ENCODE measurements around the gene DPP6.

DPP6 gene

DNA sequence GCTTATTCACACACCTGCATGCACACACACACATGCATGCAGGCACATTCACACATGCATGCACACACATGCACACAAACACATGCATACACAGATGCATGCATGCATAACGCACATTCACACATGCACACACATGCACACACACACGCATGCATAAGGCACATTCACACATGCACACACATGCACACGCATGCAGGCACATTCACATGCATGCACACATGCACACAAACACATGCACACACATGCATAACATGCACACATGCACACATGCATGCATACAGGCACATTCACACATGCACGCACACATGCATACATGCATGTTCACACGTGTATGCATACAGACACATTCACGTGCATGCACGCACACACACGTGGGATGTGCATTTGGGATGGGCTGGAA, 784.9 kb downstream of the DPP6 start:
- no peaks in the 10 kb centered on the region for H3K36me3 ChIP-seq (ENCODE audit: control insufficient read depth, insufficient read depth, low read length)
- H3K9me3 ChIP-seq (ENCODE audit: control insufficient read depth, low read length): no peaks in the 10 kb centered on the region
- no peak overlapping the region for H3K27ac ChIP-seq (ENCODE audit: insufficient read depth, low read depth, low read length, poor library complexity, severe bottlenecking)
- no peak overlapping the region for H3K4me3 ChIP-seq (ENCODE audit: insufficient read depth, low read depth, low read length)
- H3K27me3 ChIP-seq (ENCODE audit: control insufficient read depth, insufficient read depth, low read length, poor library complexity, severe bottlenecking): no peaks in the 10 kb centered on the region
- WGBS, 2 experiments: 93 to 96% methylated on average over 8 of the region's 8 CpGs
- H3K4me1 ChIP-seq (ENCODE audit: control insufficient read depth, insufficient read depth, low read length): no peaks in the 10 kb centered on the region

DNA sequence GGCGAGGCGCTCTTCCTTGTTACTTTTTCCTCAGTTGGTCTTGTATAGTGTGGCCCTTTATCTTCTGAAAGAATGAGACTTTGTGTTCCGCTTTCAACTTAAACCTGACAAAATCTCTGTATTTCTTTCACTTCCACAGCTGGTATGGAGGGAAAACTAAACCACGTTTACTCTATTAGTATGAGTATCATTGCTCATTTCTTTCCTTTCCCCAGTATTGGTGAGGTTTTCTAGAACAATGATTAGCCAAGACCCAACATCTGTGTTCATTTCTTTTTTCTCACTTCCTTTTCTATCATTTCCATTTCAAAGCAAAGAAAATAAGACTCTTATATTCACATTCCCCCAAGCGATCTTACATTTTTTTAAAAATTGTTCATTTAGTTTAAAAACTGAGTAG, 785.4 kb downstream of the DPP6 start:
- no peak overlapping the region for H3K27ac ChIP-seq (ENCODE audit: insufficient read depth, low read depth, low read length, poor library complexity, severe bottlenecking)
- H3K9me3 ChIP-seq (ENCODE audit: control insufficient read depth, low read length): no peaks in the 10 kb centered on the region
- WGBS, 2 experiments: 88 to 94% methylated on average over 5 of the region's 5 CpGs
- H3K4me1 ChIP-seq (ENCODE audit: control insufficient read depth, insufficient read depth, low read length): peaks cover 5% of the 10 kb centered on the region
- H3K27me3 ChIP-seq (ENCODE audit: control insufficient read depth, insufficient read depth, low read length, poor library complexity, severe bottlenecking): no peaks in the 10 kb centered on the region
- H3K36me3 ChIP-seq (ENCODE audit: control insufficient read depth, insufficient read depth, low read length): no peaks in the 10 kb centered on the region
- H3K4me3 ChIP-seq (ENCODE audit: insufficient read depth, low read depth, low read length): no peak overlapping the region

DNA sequence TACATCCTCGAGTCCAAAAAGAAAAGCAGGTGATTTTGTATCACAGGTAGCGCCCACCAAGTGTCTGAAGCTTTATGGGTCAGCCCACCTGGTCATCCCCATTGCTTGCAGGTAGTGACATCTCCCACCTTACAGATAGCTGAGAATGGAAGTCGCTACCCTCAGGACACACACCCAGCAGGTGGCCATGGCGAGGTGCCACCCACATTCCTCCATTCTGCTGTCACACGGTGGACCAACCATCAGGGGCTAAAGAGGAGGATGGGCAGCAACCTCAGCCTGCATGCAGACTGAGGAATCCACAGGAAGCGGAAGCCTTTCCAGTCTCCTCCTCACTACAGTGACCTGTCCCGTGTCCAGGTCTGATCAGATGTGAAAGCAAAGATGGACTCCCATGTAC, 787.9 kb downstream of the DPP6 start:
- no peak overlapping the region for H3K27ac ChIP-seq (ENCODE audit: insufficient read depth, low read depth, low read length, poor library complexity, severe bottlenecking)
- H3K36me3 ChIP-seq (ENCODE audit: control insufficient read depth, insufficient read depth, low read length): no peaks in the 10 kb centered on the region
- no peaks in the 10 kb centered on the region for H3K9me3 ChIP-seq (ENCODE audit: control insufficient read depth, low read length)
- peaks cover 7% of the 10 kb centered on the region for H3K4me1 ChIP-seq (ENCODE audit: control insufficient read depth, insufficient read depth, low read length)
- no peak overlapping the region for H3K4me3 ChIP-seq (ENCODE audit: insufficient read depth, low read depth, low read length)
- 85 to 86% methylated on average over 7 of the region's 7 CpGs for WGBS, 2 experiments
- H3K27me3 ChIP-seq (ENCODE audit: control insufficient read depth, insufficient read depth, low read length, poor library complexity, severe bottlenecking): no peaks in the 10 kb centered on the region

DNA sequence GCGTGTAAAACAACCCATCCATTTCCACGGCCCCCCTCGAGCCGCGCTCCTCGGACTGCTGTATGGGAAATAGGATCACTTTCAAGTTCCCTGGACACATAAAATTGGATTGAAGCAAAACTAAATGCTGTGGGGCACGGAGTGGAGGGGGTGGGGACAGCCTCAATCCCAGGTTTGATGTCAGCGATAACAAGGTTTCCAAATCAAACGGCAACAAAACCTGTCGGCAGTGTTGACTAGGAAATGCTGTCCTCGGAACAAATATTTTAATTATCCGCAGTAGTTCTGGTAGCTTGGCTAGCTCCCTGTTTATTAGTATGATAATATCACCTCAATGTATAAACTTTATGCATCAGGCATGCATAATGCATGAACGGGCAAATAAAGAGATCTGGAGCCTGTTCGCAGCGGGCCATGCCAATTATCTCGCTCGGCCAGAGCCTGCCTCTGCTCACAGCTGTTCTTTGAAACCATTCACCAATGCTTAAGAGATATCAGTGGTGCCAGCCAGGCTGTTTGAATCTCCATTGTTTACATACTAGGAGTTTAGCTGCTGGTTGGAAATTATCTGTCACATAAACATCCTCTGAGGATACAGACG, 789.6 kb downstream of the DPP6 start:
- 84 to 85% methylated on average over 17 of the region's 18 CpGs for WGBS, 2 experiments
- Histone ChIP-seq H3K4me3 (ENCODE audit: insufficient read depth, low read depth, low read length) (no peak overlapping the region), H3K36me3 (ENCODE audit: control insufficient read depth, insufficient read depth, low read length) (no peaks in the 10 kb centered on the region), H3K9me3 (ENCODE audit: control insufficient read depth, low read length) (no peaks in the 10 kb centered on the region), H3K27me3 (ENCODE audit: control insufficient read depth, insufficient read depth, low read length, poor library complexity, severe bottlenecking) (no peaks in the 10 kb centered on the region), H3K27ac (ENCODE audit: insufficient read depth, low read depth, low read length, poor library complexity, severe bottlenecking) (no peak overlapping the region), H3K4me1 (ENCODE audit: control insufficient read depth, insufficient read depth, low read length) (peaks cover 7% of the 10 kb centered on the region)

GRCh38 chr7:154842591-154842990, 790.4 kb downstream of the DPP6 start:
- H3K4me1 ChIP-seq (ENCODE audit: control insufficient read depth, insufficient read depth, low read length): peaks cover 7% of the 10 kb centered on the region
- H3K4me3 ChIP-seq (ENCODE audit: insufficient read depth, low read depth, low read length): no peak overlapping the region
- H3K36me3 ChIP-seq (ENCODE audit: control insufficient read depth, insufficient read depth, low read length): no peaks in the 10 kb centered on the region
- WGBS, 2 experiments: 90 to 92% methylated on average over 6 of the region's 6 CpGs
- H3K27ac ChIP-seq (ENCODE audit: insufficient read depth, low read depth, low read length, poor library complexity, severe bottlenecking): no peak overlapping the region
- H3K9me3 ChIP-seq (ENCODE audit: control insufficient read depth, low read length): no peaks in the 10 kb centered on the region
- no peaks in the 10 kb centered on the region for H3K27me3 ChIP-seq (ENCODE audit: control insufficient read depth, insufficient read depth, low read length, poor library complexity, severe bottlenecking)

GRCh38 chr7:154843670-154844237, 791.6 kb downstream of the DPP6 start:
- WGBS, 2 experiments: 93 to 95% methylated on average over 5 of the region's 5 CpGs

GRCh38 chr7:154844499-154844898, 792.3 kb downstream of the DPP6 start:
- no peaks in the 10 kb centered on the region for H3K27me3 ChIP-seq (ENCODE audit: control insufficient read depth, insufficient read depth, low read length, poor library complexity, severe bottlenecking)
- no peak overlapping the region for H3K27ac ChIP-seq (ENCODE audit: insufficient read depth, low read depth, low read length, poor library complexity, severe bottlenecking)
- no peak overlapping the region for H3K4me3 ChIP-seq (ENCODE audit: insufficient read depth, low read depth, low read length)
- whole genome bisulfite sequencing, 2 experiments: 74 to 77% methylated on average over 4 to 5 of the region's 5 CpGs
- H3K9me3 ChIP-seq (ENCODE audit: control insufficient read depth, low read length): no peaks in the 10 kb centered on the region
- H3K4me1 ChIP-seq (ENCODE audit: control insufficient read depth, insufficient read depth, low read length): peaks cover 7% of the 10 kb centered on the region
- H3K36me3 ChIP-seq (ENCODE audit: control insufficient read depth, insufficient read depth, low read length): no peaks in the 10 kb centered on the region

More at GRCh38 chr7:154843670-154844237, 791.6 kb downstream of the DPP6 start:
- no peaks in the 10 kb centered on the region for H3K9me3 ChIP-seq (ENCODE audit: control insufficient read depth, low read length)
- H3K4me3 ChIP-seq (ENCODE audit: insufficient read depth, low read depth, low read length): no peak overlapping the region
- H3K4me1 ChIP-seq (ENCODE audit: control insufficient read depth, insufficient read depth, low read length): peaks cover 7% of the 10 kb centered on the region
- H3K27ac ChIP-seq (ENCODE audit: insufficient read depth, low read depth, low read length, poor library complexity, severe bottlenecking): no peak overlapping the region
- H3K36me3 ChIP-seq (ENCODE audit: control insufficient read depth, insufficient read depth, low read length): no peaks in the 10 kb centered on the region
- no peaks in the 10 kb centered on the region for H3K27me3 ChIP-seq (ENCODE audit: control insufficient read depth, insufficient read depth, low read length, poor library complexity, severe bottlenecking)

DNA sequence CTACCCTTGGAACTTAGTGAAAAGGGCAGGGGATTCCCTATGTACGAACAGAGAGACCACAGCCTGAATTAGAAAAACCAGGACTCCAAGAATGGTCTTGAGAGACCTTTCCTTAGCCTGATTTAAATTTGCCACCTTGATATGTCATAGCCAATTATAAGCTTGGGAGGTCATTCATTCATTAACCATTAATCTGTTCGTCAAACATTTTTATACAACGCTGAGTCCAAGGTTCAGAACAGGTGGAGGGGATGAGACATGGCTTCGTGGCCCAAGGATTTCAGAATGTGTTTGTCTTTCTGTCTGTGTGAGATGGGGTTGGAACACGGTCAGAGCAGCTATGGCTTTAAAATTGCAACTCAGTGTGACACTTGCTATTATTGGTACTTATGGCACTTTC, 792.8 kb downstream of the DPP6 start:
- Histone ChIP-seq H3K36me3 (ENCODE audit: control insufficient read depth, insufficient read depth, low read length) (no peaks in the 10 kb centered on the region), H3K27me3 (ENCODE audit: control insufficient read depth, insufficient read depth, low read length, poor library complexity, severe bottlenecking) (no peaks in the 10 kb centered on the region), H3K4me3 (ENCODE audit: insufficient read depth, low read depth, low read length) (no peak overlapping the region), H3K27ac (ENCODE audit: insufficient read depth, low read depth, low read length, poor library complexity, severe bottlenecking) (no peak overlapping the region), H3K9me3 (ENCODE audit: control insufficient read depth, low read length) (no peaks in the 10 kb centered on the region), H3K4me1 (ENCODE audit: control insufficient read depth, insufficient read depth, low read length) (peaks cover 7% of the 10 kb centered on the region)
- 98% methylated on average over 5 of the region's 5 CpGs for WGBS, 2 experiments

DNA sequence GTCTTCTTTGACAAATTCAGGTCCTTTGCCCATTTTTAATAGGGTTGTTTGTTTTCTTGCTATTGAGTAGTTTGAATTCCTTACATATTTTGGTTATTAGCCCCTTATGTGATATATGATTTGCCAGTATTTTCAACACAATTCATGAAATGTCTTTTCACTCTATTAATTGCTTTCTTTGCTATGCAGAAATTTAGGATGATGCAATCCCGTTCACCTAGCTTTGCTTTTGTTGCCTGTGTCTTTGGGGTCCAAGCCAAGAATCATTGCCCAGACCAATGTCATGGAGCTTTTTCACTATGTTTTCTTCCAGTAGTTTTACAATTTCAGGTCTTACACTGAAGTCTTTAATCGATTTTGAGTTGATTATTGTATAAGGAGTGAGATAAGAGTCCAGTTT, 796.3 kb downstream of the DPP6 start:
- WGBS, 2 experiments: 72 to 100% methylated on average over 1 to 2 of the region's 2 CpGs
- no peaks in the 10 kb centered on the region for H3K36me3 ChIP-seq (ENCODE audit: control insufficient read depth, insufficient read depth, low read length)
- H3K9me3 ChIP-seq (ENCODE audit: control insufficient read depth, low read length): no peaks in the 10 kb centered on the region
- H3K4me1 ChIP-seq (ENCODE audit: control insufficient read depth, insufficient read depth, low read length): no peaks in the 10 kb centered on the region
- no peaks in the 10 kb centered on the region for H3K27me3 ChIP-seq (ENCODE audit: control insufficient read depth, insufficient read depth, low read length, poor library complexity, severe bottlenecking)
- H3K4me3 ChIP-seq (ENCODE audit: insufficient read depth, low read depth, low read length): no peak overlapping the region
- no peak overlapping the region for H3K27ac ChIP-seq (ENCODE audit: insufficient read depth, low read depth, low read length, poor library complexity, severe bottlenecking)

GRCh38 chr7:154852205-154852604, 800.0 kb downstream of the DPP6 start:
- H3K4me1 ChIP-seq (ENCODE audit: control insufficient read depth, insufficient read depth, low read length): no peaks in the 10 kb centered on the region
- H3K36me3 ChIP-seq (ENCODE audit: control insufficient read depth, insufficient read depth, low read length): no peaks in the 10 kb centered on the region
- no peaks in the 10 kb centered on the region for H3K27me3 ChIP-seq (ENCODE audit: control insufficient read depth, insufficient read depth, low read length, poor library complexity, severe bottlenecking)
- H3K9me3 ChIP-seq (ENCODE audit: control insufficient read depth, low read length): no peaks in the 10 kb centered on the region
- H3K27ac ChIP-seq (ENCODE audit: insufficient read depth, low read depth, low read length, poor library complexity, severe bottlenecking): no peak overlapping the region
- H3K4me3 ChIP-seq (ENCODE audit: insufficient read depth, low read depth, low read length): no peak overlapping the region
- WGBS, 2 experiments: 94 to 98% methylated on average over 4 of the region's 4 CpGs

Measured in ectodermal cell (in vitro differentiated cells).